CD4-positive, alpha-beta T cell treated with Interleukin-6 at 100 ng/mL for 8 hours (primary cell): ENCODE results near the gene HOXC4.
"Not testable (repeated sequence)": the region's sequence is repeated elsewhere in the genome, so short reads cannot be mapped to it uniquely, and the experiment has no call there.

Experiments
- DNase-seq: peaks from one replicate; pipeline ENCODE4 v3.0.0-alpha.2; 2020; ENCODE audit warnings: mixed read lengths, low spot score

The HOXC4 gene

GRCh38 chr12:54092943-54093342, 39.3 kb downstream of the HOXC4 start:
- not testable (repeated sequence) for DNase-seq

- not testable (repeated sequence) for DNase-seq
Observed at GRCh38 chr12:54095928-54096327, 42.3 kb downstream of the HOXC4 start.

GRCh38 chr12:54098644-54099043, 45.0 kb downstream of the HOXC4 start:
- DNase-seq = not testable (repeated sequence)

GRCh38 chr12:54100588-54100987, 47.0 kb downstream of the HOXC4 start:
- not testable (repeated sequence) for DNase-seq

- DNase-seq = not testable (repeated sequence)
Observed at GRCh38 chr12:54102223-54102622, 48.6 kb downstream of the HOXC4 start.

- not testable (repeated sequence) for DNase-seq
Observed at GRCh38 chr12:54103827-54104226, 50.2 kb downstream of the HOXC4 start.
